ENCODE results near the gene NRP2.

The NRP2 gene

DNA sequence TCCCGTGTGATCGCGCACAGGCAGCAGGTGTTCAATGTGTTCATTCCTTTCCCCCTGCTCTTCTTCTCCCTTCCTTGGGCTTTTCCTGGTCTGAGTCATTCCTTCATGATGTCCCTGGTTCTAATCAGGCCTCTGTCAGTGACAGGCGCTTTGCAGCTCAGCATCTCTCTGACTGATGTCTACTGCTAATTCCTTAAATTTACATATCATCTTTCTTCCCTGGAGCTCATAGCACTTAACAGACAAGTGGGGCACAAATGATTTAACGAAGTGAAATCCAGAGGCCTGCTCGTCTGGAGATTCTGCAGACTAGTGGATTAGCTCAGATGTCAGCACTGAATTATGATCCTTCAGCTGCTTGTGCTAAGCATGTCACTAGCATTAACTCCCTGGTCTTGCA is 77.9 kb downstream of the NRP2 start:
- TF ChIP-seq, protein P1, sequence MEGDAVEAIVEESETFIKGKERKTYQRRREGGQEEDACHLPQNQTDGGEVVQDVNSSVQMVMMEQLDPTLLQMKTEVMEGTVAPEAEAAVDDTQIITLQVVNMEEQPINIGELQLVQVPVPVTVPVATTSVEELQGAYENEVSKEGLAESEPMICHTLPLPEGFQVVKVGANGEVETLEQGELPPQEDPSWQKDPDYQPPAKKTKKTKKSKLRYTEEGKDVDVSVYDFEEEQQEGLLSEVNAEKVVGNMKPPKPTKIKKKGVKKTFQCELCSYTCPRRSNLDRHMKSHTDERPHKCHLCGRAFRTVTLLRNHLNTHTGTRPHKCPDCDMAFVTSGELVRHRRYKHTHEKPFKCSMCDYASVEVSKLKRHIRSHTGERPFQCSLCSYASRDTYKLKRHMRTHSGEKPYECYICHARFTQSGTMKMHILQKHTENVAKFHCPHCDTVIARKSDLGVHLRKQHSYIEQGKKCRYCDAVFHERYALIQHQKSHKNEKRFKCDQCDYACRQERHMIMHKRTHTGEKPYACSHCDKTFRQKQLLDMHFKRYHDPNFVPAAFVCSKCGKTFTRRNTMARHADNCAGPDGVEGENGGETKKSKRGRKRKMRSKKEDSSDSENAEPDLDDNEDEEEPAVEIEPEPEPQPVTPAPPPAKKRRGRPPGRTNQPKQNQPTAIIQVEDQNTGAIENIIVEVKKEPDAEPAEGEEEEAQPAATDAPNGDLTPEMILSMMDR (IDR thresholded peaks at IDR 0.05; ENCODE audit: low read depth, low read length) = no peak
- DNase-seq (ENCODE audit: low read depth in 2 of 2) = no peak

DNA sequence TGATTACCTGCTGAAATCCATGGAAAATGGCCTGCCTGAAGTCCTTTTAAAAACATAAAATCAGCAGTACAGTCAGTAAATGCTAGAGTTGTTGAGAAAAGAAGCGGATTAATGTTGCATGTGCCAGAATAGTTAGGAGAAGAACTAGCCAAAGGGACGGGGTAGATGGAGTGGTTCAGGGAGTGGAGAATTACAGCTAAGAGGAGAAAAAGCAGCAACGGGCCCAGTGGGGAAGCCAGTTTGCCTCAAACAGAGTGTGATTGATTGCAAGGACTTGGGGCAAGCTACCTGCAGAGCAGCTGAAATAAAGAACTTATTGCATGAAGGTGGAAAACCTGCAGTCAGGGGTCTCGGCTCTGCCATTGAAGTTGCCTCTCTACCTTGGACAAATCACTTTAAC is 79.1 kb downstream of the NRP2 start:
- TF ChIP-seq, protein P1 (IDR thresholded peaks at IDR 0.05; ENCODE audit: low read depth, low read length) = no peak
- H3K4me3 ChIP-seq (replicated peaks in 1 of 2; ENCODE audit: low read depth in 2 of 2, low read length in 2 of 2) = no peak overlapping the region
- no peak for DNase-seq (ENCODE audit: low read depth in 2 of 2)

More for the DNA sequence above, 77.9 kb downstream of the NRP2 start:
- H3K4me3 ChIP-seq (replicated peaks in 1 of 2; ENCODE audit: low read depth in 2 of 2, low read length in 2 of 2) = no peak overlapping the region

GRCh38 chr2:205762881-205763280 is 80.6 kb downstream of the NRP2 start:
- H3K4me3 ChIP-seq (replicated peaks in 1 of 2; ENCODE audit: low read depth in 2 of 2, low read length in 2 of 2) = no peak overlapping the region
- TF ChIP-seq, protein P1 (IDR thresholded peaks at IDR 0.05; ENCODE audit: low read depth, low read length) = no peak
- peak in 1 of 2 donors; percentile 36 for DNase-seq (ENCODE audit: low read depth in 2 of 2)

DNA sequence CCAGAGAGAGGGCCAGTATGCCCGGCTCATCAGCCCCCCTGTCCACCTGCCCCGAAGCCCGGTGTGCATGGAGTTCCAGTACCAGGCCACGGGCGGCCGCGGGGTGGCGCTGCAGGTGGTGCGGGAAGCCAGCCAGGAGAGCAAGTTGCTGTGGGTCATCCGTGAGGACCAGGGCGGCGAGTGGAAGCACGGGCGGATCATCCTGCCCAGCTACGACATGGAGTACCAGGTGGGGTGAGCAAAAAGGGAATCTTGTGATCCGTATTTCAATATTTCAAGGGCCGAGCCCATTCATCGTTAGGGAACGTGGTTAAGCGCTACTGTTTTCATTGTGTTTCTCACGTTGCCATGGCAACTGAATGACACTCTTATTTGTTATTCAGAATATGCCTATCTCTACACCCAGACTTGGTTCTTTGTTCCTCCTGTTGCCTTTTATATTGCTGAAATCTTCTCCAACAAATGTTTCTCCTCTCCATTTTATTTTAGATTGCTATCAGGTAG is 81.5 kb downstream of the NRP2 start:
- H3K4me3 ChIP-seq (replicated peaks in 1 of 2; ENCODE audit: low read depth in 2 of 2, low read length in 2 of 2) = no peak overlapping the region
- TF ChIP-seq, protein P1 (IDR thresholded peaks at IDR 0.05; ENCODE audit: low read depth, low read length) = peak; percentile 61
- peak; percentile 89 to 97 for DNase-seq (ENCODE audit: low read depth in 2 of 2)

DNA sequence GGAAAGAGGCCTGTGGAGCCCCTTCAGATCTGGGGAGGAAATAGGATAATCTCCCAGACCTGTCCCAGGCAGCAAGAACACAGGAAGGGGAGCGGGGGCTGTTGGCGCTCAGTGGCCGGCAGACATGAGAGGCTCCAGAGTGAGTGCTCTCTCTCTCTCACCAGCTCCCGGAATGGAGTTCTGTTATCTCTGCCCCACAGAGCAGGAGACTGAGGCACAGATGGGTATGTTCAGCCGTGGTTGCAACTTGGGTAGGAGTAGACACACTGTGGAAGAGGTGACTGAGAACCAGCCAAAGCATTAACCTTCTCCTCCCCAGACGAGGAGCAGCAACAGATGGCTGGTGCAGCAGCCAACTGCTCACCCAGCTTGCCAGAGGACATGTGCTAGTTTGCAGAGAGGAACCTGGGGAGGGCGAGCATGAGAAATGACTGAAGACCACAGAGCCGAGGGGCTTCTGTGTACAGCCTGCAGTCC is 82.0 kb downstream of the NRP2 start:
- TF ChIP-seq, protein P1 (IDR thresholded peaks at IDR 0.05; ENCODE audit: low read depth, low read length) = no peak
- DNase-seq (ENCODE audit: low read depth in 2 of 2) = no peak
- no peak overlapping the region for H3K4me3 ChIP-seq (replicated peaks in 1 of 2; ENCODE audit: low read depth in 2 of 2, low read length in 2 of 2)

GRCh38 chr2:205765151-205765550 is 82.8 kb downstream of the NRP2 start:
- no peak for DNase-seq (ENCODE audit: low read depth in 2 of 2)
- TF ChIP-seq, protein P1 (IDR thresholded peaks at IDR 0.05; ENCODE audit: low read depth, low read length) = no peak
- H3K4me3 ChIP-seq (replicated peaks in 1 of 2; ENCODE audit: low read depth in 2 of 2, low read length in 2 of 2) = no peak overlapping the region

Data from cardiac fibroblast (primary cell).